HUES6 (cell line): Measurements from ENCODE around the gene TTC34.
A peak's percentile ranks its signal among the peaks of the same experiment; 100 is the strongest.

ENCODE experiments used
- H3K27ac ChIP-seq: 2 replicates; pipeline ENCODE4 v1.7.0; 2013; ENCODE audit warnings: low read depth, mild to moderate bottlenecking, low read length, inconsistent platforms
- H3K27me3 ChIP-seq: 2 replicates; pipeline ENCODE4 v1.6.1; 2013; ENCODE audit warnings: low read length; ENCODE audit not compliant: control insufficient read depth, insufficient read depth
- H3K36me3 ChIP-seq: 2 replicates; pipeline ENCODE4 v1.6.1; 2013; ENCODE audit warnings: low read length; ENCODE audit not compliant: control insufficient read depth, insufficient read depth
- H3K4me1 ChIP-seq: 2 replicates; pipeline ENCODE4 v1.6.1; 2013; ENCODE audit warnings: low read length; ENCODE audit not compliant: control insufficient read depth, insufficient read depth
- H3K4me3 ChIP-seq: 2 replicates; pipeline ENCODE4 v1.5.1; 2013; ENCODE audit warnings: low read depth, low read length
- H3K9ac ChIP-seq: one replicate; pipeline ENCODE4 v1.6.1; 2013; ENCODE audit warnings: mild to moderate bottlenecking, low read length
- H3K9me3 ChIP-seq: 2 replicates; pipeline ENCODE4 v1.6.1; 2013; ENCODE audit warnings: low read depth, low read length; ENCODE audit not compliant: control insufficient read depth, insufficient read depth

TTC34 gene

GRCh38 chr1:2791027-2791760 is 10.3 kb downstream of the TTC34 start:
- Histone ChIP-seq H3K4me3 (no peak overlapping the region), H3K36me3 (no peaks in the 10 kb centered on the region), H3K9ac (no peak overlapping the region), H3K27me3 (peaks cover 6% of the 10 kb centered on the region; the same call in 1 of the 2 replicates), H3K27ac (no peak overlapping the region), H3K9me3 (peaks cover 38% of the 10 kb centered on the region), H3K4me1 (0 out of 2 replicates have a peak, but pooled peaks cover 3% of the 10 kb centered on the region)

- no peaks in the 10 kb centered on the region for H3K36me3 ChIP-seq
- no peaks in the 10 kb centered on the region for H3K27me3 ChIP-seq
- peaks cover 27% of the 10 kb centered on the region for H3K9me3 ChIP-seq
- 0 out of 2 replicates have a peak, but pooled peaks cover 3% of the 10 kb centered on the region for H3K4me1 ChIP-seq
- H3K27ac ChIP-seq, result no peak overlapping the region
- no peak overlapping the region for H3K4me3 ChIP-seq
- no peak overlapping the region for H3K9ac ChIP-seq
Measured at GRCh38 chr1:2789986-2790581, 11.4 kb downstream of the TTC34 start.

GRCh38 chr1:2789164-2789985 is 12.1 kb downstream of the TTC34 start:
- Histone ChIP-seq H3K4me3 (no peak overlapping the region), H3K27me3 (no peaks in the 10 kb centered on the region), H3K9ac (peak overlapping the region; percentile 0), H3K36me3 (no peaks in the 10 kb centered on the region), H3K27ac (no peak overlapping the region), H3K9me3 (peaks cover 23% of the 10 kb centered on the region), H3K4me1 (0 out of 2 replicates have a peak, but pooled peaks cover 3% of the 10 kb centered on the region)

- Histone ChIP-seq H3K36me3 (no peaks in the 10 kb centered on the region), H3K9me3 (peaks cover 21% of the 10 kb centered on the region), H3K27ac (no peak overlapping the region), H3K9ac (no peak overlapping the region), H3K27me3 (peaks cover 3% of the 10 kb centered on the region; the same call in 1 of the 2 replicates), H3K4me3 (no peak overlapping the region), H3K4me1 (0 out of 2 replicates have a peak, but pooled peaks cover 3% of the 10 kb centered on the region)
Measured at GRCh38 chr1:2788506-2789163, 12.9 kb downstream of the TTC34 start.

- Histone ChIP-seq H3K27me3 (peaks cover 3% of the 10 kb centered on the region; the same call in 1 of the 2 replicates), H3K4me1 (0 out of 2 replicates have a peak, but pooled peaks cover 3% of the 10 kb centered on the region), H3K9ac (no peak overlapping the region), H3K4me3 (no peak overlapping the region), H3K36me3 (no peaks in the 10 kb centered on the region), H3K9me3 (peaks cover 9% of the 10 kb centered on the region), H3K27ac (no peak overlapping the region)
Measured at GRCh38 chr1:2787163-2787911, 14.2 kb downstream of the TTC34 start.

- Histone ChIP-seq H3K4me1 (0 out of 2 replicates have a peak, but pooled peaks cover 3% of the 10 kb centered on the region), H3K4me3 (no peak overlapping the region), H3K9ac (no peak overlapping the region), H3K36me3 (no peaks in the 10 kb centered on the region), H3K27ac (no peak overlapping the region), H3K9me3 (peaks cover 6% of the 10 kb centered on the region), H3K27me3 (peaks cover 3% of the 10 kb centered on the region; the same call in 1 of the 2 replicates)
Measured at GRCh38 chr1:2786329-2787162, 14.9 kb downstream of the TTC34 start.

- H3K4me1 ChIP-seq, result 0 out of 2 replicates have a peak, but pooled peaks cover 3% of the 10 kb centered on the region
- no peak overlapping the region for H3K9ac ChIP-seq
- no peak overlapping the region for H3K4me3 ChIP-seq
- peaks cover 3% of the 10 kb centered on the region; the same call in 1 of the 2 replicates for H3K27me3 ChIP-seq
- H3K27ac ChIP-seq, result no peak overlapping the region
- H3K9me3 ChIP-seq, result peaks cover 5% of the 10 kb centered on the region
- H3K36me3 ChIP-seq, result no peaks in the 10 kb centered on the region
Measured at GRCh38 chr1:2785631-2786328, 15.7 kb downstream of the TTC34 start.

- Histone ChIP-seq H3K36me3 (no peaks in the 10 kb centered on the region), H3K4me1 (0 out of 2 replicates have a peak, but pooled peaks cover 3% of the 10 kb centered on the region), H3K27ac (no peak overlapping the region), H3K9me3 (peaks cover 5% of the 10 kb centered on the region), H3K9ac (no peak overlapping the region), H3K4me3 (no peak overlapping the region), H3K27me3 (peaks cover 3% of the 10 kb centered on the region; the same call in 1 of the 2 replicates)
Measured at GRCh38 chr1:2784854-2785630, 16.5 kb downstream of the TTC34 start.
